Endothelial cell (in vitro differentiated cells): Measurements from ENCODE around the gene MRPL33. TPM values are rescaled to one million over a fixed set of nuclear protein-coding genes. Genes with fewer than 3 reads are reported as not detected.

Experiments used
- DNase-seq: peaks from one replicate; pipeline ENCODE4 v3.0.0; 2021; ENCODE audit warnings: low spot score
- H3K27ac Mint-ChIP-seq: one replicate; pipeline ENCODE4 v1.8.0; 2021; ENCODE audit warnings: mixed read lengths, inconsistent platforms; ENCODE audit not compliant: unreplicated experiment
- H3K27me3 Mint-ChIP-seq: one replicate; pipeline ENCODE4 v1.8.0; 2021; ENCODE audit warnings: mild to moderate bottlenecking, moderate library complexity, mixed read lengths, inconsistent platforms; ENCODE audit not compliant: unreplicated experiment
- H3K36me3 Mint-ChIP-seq: one replicate; pipeline ENCODE4 v1.8.0; 2021; ENCODE audit warnings: mild to moderate bottlenecking, low read depth, mixed read lengths, inconsistent platforms; ENCODE audit not compliant: unreplicated experiment
- H3K4me1 Mint-ChIP-seq: one replicate; pipeline ENCODE4 v1.8.0; 2021; ENCODE audit warnings: mild to moderate bottlenecking, mixed read lengths, inconsistent platforms; ENCODE audit not compliant: unreplicated experiment
- H3K4me3 Mint-ChIP-seq: one replicate; pipeline ENCODE4 v1.8.0; 2021; ENCODE audit warnings: mild to moderate bottlenecking, mixed read lengths, inconsistent platforms; ENCODE audit not compliant: unreplicated experiment
- H3K9me3 Mint-ChIP-seq: one replicate; pipeline ENCODE4 v1.8.0; 2021; ENCODE audit warnings: mixed read lengths, inconsistent platforms; ENCODE audit not compliant: unreplicated experiment
- total RNA-seq: library from RNA; stranded (reverse); fragmentation: NEBNext Ultra II Directional; extraction: Animal tissue kit (Norgen Biotek cat#: 25700); gene quantifications from one replicate; pipeline ENCODE4 v1.2.1, GENCODE V29; 2021; ENCODE audit not compliant: unreplicated experiment
- TF ChIP-seq, protein P1 (sequence below): fragments of 200-600 bp; sonication (generic); IDR thresholded peaks from one replicate; pipeline ENCODE4 v1.5.0; 2021; ENCODE audit warnings: antibody characterized with exemption; ENCODE audit not compliant: unreplicated experiment

MRPL33 gene
- total RNA-seq, 1 donor from 2014 or later: 52.0 TPM

- no peak for DNase-seq
- TF ChIP-seq, protein P1, sequence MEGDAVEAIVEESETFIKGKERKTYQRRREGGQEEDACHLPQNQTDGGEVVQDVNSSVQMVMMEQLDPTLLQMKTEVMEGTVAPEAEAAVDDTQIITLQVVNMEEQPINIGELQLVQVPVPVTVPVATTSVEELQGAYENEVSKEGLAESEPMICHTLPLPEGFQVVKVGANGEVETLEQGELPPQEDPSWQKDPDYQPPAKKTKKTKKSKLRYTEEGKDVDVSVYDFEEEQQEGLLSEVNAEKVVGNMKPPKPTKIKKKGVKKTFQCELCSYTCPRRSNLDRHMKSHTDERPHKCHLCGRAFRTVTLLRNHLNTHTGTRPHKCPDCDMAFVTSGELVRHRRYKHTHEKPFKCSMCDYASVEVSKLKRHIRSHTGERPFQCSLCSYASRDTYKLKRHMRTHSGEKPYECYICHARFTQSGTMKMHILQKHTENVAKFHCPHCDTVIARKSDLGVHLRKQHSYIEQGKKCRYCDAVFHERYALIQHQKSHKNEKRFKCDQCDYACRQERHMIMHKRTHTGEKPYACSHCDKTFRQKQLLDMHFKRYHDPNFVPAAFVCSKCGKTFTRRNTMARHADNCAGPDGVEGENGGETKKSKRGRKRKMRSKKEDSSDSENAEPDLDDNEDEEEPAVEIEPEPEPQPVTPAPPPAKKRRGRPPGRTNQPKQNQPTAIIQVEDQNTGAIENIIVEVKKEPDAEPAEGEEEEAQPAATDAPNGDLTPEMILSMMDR: no peak
- Mint-ChIP-seq H3K9me3 (no peaks in the 10 kb centered on the region), H3K4me3 (no peak overlapping the region), H3K4me1 (no peaks in the 10 kb centered on the region), H3K27me3 (no peaks in the 10 kb centered on the region), H3K36me3 (no peaks in the 10 kb centered on the region), H3K27ac (no peak overlapping the region)
Observed at GRCh38 chr2:27808984-27809383, 37.5 kb downstream of the MRPL33 start.

DNA sequence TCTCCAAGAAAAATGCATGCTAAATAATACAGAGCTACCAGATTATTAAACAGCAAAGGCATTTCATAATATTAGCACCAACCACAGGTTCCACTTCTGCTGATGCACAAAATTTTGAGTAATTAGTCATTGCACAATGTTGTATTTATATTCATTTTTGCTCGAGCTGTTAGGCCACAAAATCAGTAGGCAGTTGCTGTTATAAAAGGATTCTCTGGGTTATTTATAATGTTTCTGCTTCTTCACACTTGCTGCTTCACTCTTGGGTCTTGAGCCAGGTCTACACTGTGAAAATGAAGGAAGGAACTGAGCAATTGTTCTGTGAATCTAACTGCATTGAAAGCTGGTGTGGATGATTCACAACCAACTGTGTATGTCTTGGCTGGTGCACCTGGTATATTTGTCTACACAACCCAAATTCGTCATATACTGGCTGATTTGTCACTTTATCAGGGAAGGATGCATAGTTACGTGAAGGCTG lies 38.3 kb downstream of the MRPL33 start:
- no peak for DNase-seq
- Mint-ChIP-seq H3K27me3 (no peaks in the 10 kb centered on the region), H3K4me3 (no peak overlapping the region), H3K36me3 (no peaks in the 10 kb centered on the region), H3K9me3 (no peaks in the 10 kb centered on the region), H3K4me1 (no peaks in the 10 kb centered on the region), H3K27ac (no peak overlapping the region)
- TF ChIP-seq, protein P1: no peak

- H3K27ac Mint-ChIP-seq: no peak overlapping the region
- no peaks in the 10 kb centered on the region for H3K9me3 Mint-ChIP-seq
- TF ChIP-seq, protein P1: no peak
Observed at GRCh38 chr2:27810455-27810854, 38.9 kb downstream of the MRPL33 start.

GRCh38 chr2:27811768-27812167 lies 40.2 kb downstream of the MRPL33 start:
- Mint-ChIP-seq H3K4me3 (no peak overlapping the region), H3K4me1 (no peaks in the 10 kb centered on the region), H3K36me3 (no peaks in the 10 kb centered on the region), H3K9me3 (no peaks in the 10 kb centered on the region), H3K27ac (no peak overlapping the region), H3K27me3 (no peaks in the 10 kb centered on the region)
- TF ChIP-seq, protein P1: no peak
- no peak for DNase-seq

More at GRCh38 chr2:27810455-27810854, 38.9 kb downstream of the MRPL33 start:
- no peak for DNase-seq
- Mint-ChIP-seq H3K4me3 (no peak overlapping the region), H3K4me1 (no peaks in the 10 kb centered on the region), H3K27me3 (no peaks in the 10 kb centered on the region), H3K36me3 (no peaks in the 10 kb centered on the region)

DNA sequence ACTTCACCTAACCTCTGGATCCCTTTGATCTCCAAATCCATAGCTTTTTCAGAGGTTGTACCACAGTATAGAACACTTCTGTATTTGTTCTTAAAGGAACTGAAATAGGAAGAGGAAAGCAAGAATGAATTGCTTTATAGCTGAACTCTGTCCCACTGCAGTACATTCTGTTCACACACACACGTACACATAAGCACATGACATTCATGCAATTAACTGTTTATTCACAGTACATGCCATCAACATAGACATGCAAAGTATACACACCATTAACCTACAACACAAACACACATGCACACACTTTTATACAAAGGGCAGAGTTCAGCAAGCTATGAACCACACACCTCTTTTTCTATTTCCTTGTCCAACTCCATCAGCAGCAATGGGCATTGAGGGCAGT lies 43.2 kb downstream of the MRPL33 start:
- TF ChIP-seq, protein P1: no peak
- Mint-ChIP-seq H3K9me3 (no peaks in the 10 kb centered on the region), H3K4me3 (no peak overlapping the region), H3K27me3 (no peaks in the 10 kb centered on the region), H3K36me3 (no peaks in the 10 kb centered on the region), H3K27ac (no peak overlapping the region), H3K4me1 (no peaks in the 10 kb centered on the region)
- DNase-seq: no peak
